ENCODE results near the gene SH2D4B.

The SH2D4B gene

DNA sequence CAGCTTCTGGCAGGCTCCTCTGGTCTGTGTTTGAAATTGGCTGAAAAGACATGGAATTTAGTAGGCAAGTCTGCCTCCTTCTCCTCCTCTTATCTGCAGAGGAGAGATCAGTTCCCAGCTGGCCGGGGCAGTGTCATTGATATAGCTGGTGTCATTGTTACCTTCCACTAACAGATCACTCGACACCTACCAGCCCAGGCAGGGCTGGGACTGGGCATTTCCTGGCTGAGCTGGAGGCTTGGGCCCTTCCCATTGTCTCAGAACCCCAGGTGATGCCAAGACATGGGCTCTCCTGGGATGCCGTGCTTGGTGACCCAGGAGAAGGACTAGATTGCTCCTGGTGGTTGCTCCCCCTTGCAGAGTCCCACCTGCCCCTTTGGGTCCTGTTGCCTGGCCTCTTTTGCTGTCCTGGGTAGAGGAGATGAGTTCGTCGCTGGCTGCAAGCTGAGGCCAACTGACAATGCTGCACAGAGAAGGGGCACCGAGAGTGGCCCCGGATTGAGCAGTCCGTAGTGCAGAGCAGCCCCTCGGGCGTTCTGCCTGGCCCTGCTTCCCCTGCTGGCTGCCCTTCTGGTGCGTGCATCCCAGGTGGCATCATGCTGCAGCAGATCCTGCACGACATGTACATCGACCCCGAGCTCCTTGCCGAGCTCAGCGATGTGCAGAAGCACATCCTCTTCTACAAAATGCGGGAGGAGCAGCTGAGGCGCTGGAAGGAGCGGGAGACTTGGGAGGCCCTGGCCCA lies at the start of gene SH2D4B:
Gene SH2D4B (plus strand): TSS at position 167 of the 745 bp plus-strand sequence. CDS start 430 bp downstream, at position 597.
- DNase-seq: no peak

DNA sequence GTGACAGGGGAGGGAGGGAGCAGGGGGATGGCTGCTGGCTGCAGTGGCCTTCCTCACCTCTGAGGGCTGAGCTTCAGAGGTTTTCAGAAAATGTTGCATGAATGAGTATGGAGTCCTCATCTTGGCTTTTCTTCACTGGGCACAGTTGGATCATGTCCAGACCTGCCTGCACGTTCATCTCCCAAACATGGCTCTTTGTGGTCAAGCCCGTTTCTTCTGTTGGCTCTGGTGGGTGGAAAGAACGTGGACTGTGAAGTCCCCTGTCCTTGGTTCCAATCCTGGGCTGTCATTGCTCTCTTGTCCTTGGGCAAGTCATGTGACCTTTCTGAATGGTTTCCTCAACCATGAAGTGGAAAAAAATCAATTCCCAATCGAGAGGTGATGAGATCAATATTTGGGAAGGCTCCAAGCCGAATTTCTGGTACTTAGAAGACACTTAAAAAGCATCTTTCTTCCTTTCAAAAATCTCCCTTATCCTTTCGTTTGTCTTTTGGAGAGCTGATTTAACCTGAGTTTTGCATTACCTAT lies 49.1 kb upstream of the SH2D4B start:
- no peak for DNase-seq

DNA sequence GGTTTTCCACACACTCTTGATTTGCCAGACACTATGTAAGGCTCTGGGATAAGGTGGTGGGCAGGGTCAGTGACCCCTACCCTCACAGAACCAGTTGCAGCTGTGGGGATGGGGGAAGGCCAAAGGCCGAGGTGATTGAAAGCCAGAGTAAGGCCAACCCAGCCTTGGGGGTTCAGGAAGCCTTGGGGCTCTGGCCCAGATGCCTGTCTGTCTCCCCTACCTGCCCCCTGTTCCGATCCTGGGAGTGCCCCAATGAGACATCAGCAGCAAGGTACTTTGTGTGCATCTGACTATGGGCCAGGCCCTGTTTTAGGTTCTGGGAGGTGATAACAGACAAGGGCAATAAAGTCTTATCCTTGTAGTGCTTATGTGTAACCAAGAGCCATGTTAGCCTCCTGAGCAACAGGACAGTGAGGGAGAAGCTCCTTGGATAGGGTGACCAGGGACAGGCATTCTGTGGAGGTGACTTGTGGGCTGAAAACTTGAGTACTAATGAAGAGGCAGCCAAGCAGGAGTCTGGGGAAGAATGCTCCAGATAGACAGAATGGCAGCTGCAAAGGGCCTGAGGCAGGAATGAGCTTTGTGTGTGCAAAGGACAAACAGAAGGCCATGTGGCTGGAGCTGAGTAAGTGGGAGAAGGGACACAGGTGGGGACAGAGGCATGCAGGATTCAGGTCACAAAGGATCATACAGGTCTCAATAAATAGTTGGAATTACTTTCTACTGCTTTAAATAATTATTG lies 48.2 kb upstream of the SH2D4B start:
- no peak for DNase-seq

DNA sequence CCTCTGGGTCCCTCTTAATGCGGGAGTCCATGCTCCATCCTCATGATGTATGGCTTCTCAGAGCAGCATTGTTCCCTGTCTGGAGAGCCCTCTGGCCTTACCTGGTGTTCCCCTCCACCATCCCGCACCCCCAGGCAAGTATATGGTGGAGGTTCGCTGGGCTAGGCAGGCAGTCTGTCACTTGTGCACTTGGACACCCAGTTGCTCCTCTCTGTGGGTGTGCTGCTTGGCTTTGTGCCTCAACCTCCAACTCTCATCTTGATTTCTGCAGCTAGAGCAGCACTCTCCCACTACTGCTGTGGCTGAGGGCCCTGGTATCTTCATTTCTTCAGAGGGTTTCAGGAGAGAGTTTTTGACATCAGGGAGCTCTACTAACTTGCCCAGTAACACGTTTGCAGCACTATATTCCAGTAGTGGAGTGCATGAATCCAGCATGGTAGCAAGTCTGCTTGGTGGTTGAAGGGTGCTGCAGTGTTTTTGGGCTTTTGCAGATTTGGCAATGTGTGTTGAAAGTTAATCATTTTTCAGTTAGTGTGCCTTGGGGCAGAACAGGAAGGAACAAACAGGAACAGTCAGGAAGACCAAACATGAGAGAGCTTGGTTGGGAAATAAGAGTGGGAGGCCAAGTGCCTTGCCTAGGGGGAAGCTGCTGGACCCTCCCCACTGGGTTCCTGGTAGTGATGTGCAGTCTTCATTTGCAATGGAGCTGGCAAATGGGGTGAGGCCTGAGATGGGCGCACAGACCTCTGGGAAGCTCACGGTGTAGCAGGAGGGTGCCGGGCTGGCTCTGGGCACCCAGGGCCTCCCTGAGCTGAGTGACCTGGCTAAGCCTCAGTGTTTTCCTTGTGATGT lies 46.2 kb upstream of the SH2D4B start:
- no peak for DNase-seq

DNA sequence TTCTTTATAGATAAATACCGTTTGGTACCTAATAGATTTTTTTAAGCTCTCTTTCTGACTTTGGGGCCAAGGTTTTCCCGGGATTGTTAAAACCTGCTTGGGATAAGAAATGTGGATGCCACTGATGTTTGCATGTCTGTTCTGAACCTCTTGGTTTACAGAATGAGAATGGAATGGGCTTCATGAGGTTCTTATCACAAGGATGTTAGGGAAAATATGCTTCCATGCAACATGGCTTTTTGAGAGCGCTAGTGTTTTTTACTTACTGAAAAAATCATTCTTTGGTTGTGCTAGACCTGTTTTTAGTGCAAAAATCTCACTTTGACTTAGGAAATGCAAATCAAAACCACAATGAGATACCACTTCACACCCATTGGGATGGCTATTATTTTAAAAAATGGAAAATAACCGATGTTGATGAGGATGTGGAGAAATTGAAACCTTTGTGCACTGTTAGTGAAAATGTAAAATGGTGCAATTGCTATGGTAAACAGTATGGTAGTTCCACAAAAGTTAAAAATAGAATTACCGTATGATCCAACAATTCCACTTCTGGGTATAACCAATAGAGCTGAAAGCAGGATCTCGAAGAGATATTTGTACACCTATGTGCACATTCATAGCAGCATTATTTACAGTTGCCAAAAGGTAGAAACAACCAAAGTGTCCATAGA lies 44.7 kb upstream of the SH2D4B start:
- DNase-seq: no peak

DNA sequence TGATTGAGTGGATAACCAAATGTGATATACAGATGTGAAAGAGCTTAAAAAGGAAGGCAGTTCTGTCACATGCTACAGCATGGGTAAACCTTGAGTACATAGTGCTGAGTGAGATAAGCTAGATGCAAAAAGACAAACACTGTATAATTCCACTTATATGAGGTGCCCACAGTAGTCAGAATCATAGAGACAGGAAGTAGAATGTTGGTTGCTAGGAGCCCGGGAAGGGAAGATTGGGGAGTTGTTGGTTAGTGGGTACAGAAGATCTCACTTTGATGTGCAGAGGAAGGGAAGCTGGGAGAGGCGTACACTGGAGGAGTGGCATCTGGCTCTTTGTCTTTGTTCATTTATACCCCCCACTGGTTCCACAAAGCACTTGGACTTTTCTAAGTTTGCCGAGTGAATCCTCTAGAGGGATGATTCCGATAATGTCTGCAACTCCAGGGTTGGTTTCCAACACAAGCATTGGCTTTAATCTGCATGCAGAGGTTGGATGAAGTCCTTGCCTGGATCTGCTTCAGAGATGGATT lies 44.1 kb upstream of the SH2D4B start:
- DNase-seq: peak; percentile 50

DNA sequence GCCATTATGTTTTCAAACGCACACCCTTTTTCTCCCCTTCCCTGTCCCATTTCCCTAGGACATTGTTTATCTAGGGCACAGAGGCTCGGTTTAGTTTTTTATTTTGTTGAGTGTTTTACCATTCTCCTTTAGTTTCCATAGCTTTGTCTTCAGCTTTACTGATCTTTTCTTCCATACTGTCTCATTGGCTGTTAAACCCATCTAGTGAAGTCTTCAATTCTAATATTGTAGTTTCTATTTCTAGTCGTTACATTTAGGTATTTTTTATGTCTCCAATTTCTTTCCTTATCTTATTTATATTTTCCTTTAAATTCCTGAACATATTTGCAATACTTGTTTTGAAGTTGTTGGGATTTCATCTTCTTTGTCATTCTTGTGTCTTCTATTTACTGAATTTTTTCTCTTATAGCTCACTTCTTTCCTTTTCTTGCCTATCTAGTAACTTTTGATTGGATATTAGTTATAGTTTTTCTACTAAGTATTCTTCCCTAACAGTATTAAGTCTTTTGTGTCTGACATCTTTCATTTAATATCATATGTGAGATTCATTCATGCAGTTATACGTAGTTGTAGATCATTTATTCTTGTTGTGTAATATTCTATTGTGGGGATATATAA lies 41.0 kb upstream of the SH2D4B start:
- DNase-seq: no peak

DNA sequence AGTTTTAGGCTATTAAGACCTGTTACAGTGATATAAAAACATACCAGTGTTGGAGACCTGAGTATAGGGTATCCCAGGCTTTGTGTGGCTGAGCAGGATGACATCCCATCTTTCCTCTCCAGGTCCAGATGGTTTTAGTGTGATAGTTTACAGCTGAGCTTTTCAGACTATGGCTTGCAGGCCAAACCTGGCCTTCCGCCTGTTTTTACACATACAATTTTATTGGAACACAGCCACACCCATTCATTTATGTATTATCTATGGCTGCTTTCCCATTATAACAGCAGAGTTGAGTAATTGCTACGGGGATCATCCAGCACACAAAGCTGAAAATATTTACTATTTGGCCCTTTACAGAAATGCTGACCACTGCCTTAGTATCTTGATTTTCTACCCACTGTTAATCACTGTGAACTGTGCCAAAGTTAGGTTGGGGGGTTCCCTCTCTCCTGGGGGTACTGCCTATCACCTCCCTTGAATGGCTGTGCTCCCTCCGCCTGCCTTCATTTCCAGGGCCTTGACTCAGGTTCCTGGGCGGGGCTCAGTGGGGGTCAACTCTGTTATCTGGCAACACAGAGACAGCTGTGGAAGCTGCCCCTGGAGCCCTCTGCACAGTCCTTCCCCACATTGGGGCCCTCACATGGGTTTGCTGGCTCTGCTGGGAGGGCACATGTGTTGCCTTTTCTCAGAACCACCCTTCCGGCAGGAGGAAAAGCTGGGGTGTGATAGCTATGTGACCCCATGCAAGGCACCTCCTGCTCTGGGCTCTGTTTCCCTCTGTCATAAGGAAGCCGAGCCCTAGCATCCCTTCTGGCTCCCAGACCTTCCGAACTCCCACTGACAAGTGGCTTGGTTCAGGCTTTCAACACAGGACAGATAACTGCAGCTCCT lies 40.3 kb upstream of the SH2D4B start:
- no peak for DNase-seq

DNA sequence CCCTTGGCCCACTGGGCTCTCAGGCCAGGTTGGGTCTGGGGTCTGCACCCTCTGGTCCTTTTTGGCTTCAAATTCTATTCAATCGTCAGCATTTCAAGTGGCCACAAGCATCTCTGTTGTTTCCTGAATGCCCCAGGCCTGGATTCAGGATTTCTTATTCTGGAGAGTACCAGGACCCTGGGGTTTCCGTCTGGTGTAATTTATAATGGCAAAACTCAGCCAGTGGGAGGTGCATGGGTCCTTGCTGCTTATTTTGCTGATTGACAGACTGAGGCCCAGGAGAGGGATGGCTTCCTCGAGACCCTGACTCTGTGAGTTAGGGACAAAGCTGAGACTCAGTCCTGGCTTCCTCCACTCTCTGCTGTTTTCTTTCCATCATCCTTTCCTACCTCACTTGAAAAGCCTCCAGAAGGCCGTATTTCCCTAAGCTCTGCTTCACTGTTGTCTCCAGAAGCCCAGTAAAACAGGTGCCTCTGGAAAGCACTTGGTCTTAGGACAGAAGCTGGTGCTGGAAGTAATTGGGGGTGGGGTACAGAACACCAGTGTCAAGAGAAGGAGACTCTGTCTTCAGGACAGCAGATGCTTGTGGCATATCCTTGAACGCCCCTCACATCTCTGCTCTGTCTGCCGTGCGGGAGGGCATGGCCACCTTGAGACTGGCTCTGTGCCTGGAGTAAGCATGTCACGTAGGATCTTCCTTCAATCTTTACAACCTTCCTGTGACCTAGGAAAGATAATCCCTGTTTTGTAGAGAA lies 39.4 kb upstream of the SH2D4B start:
- no peak for DNase-seq

DNA sequence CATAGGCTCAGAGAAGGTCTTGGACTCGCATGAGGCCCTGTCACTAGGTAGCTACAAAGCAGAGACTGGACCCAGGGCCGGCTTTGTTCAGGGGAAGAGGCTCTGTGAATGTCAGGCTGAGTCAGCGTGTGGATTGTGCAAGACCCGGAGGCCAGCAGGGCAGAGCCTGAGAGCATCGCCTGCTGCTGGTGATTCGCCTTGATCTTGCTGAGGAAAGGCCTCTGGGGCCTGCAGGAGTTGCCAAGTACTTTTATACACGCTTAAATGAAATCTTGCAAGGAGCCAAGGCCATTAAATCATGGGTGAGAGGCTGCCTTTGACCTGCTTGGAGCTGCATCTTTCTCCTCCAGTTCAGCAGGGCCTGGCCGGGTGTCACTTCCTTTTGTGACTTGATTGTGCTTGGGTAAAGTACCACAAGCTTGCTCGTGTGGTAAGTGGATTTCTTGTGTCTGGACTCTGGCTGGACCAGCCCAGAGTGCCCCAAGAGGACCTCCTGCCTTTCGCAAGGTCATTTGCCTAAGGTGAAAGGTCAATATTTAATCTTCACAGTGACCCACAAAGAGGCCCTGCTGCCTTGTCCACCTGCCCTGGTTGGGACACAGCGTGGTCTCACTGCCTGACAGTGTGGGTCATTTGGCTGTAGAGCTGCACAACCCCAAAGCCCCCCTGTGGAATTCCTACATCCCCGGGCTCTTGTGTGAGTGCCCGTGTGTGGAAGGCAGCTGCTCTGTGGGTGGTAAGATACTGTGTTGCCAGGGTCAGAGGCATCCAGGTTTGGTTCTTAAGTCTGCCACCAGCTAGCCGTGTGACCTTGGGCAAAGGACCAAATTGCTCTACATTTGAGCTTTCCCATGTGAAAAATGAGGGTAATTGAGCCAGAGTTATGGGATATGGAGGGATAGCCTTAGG lies 38.6 kb upstream of the SH2D4B start:
- peak; percentile 91 for DNase-seq

DNA sequence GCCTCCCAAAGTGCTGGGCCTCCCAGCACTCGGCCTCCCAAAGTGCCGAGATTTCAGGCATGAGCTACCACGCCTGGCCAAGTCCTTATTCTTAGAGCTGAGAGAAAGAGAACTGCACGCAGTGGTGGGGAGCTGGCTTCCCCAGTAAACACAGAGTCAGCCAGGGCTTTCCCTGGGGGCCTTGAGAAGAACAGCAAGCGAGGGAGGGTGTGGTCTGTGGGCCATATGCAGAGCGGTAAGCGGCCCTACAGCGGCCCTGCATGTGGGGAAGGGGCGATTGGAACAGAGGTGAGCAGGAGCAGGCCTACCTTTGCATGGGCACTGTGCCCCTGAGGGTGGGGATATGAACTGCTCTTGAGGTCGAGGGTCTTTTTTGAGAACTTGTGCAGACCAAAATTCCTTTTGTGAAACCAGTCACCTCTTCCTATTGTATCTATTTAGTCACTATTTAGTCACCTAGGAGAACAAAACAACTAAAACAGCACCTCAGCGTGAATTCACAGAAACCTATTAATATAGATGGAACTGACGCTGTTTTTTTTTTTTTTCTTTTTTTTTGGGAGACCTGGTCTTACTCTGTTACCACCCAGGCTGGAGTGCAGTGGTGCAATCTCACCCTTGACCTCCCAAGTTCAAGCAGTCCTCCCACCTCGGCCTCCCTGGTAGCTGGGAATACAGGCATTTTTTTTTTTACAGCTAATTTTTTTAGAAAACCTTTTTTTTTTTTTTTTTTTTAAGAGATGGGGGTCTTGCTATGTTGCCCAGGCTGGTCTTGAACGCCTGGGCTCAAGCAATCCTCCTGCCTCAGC lies 36.9 kb upstream of the SH2D4B start:
- no peak for DNase-seq

DNA sequence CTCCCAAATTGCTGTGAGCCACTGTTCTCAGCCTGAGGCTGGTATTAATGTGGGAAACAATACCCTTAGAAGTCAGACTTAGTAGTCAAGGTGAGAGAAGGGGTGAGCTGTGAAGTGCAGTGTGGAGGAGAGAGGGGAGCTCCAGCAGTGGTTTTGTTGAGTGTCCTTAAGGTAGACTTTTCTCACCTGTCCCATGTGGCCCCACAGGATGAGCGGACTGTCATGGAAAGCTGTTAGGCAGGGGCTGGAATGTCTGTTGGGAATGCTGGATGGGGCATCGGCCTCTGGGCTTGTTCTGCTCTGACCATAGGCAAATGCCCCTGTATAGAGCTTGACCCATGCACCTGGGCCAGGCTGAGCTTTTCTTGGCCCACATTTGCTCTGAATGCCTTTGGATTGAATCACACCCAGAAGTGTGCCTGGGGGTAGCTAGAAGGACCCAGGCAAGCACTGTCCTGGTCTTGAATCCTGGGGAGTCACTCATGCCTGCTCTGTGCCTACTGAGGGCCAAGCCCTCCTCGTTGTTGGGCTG lies 36.3 kb upstream of the SH2D4B start:
- DNase-seq: no peak

DNA sequence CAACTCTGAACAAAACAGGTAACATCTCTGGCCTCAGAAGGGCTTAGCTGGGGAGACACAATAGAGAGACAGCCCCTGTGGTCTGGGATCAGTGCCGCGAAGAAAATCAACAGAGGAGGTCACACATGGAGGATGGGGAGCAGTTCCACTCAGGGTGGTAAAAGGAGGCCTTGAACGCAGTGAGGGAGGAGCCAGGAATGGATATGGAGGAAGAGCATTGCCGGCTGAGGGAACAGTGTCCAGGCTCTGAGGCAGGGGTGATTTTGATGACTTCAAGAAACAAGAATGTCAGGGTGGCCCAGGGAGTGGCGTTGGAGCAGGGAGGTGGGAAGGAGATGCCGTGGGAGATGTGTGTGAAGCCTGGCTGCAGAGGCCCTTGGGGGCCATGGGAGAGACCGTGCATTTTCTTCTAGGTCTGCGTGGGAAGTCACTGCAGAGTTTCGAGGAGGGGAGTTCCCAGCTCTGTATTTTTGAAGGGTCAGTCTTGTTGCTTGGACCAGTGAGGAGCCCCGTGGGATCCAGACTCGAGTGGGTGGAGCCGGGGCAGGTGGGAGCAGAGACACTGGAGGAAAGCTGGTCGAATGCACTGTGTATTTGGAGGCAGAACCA lies 35.7 kb upstream of the SH2D4B start:
- no peak for DNase-seq

DNA sequence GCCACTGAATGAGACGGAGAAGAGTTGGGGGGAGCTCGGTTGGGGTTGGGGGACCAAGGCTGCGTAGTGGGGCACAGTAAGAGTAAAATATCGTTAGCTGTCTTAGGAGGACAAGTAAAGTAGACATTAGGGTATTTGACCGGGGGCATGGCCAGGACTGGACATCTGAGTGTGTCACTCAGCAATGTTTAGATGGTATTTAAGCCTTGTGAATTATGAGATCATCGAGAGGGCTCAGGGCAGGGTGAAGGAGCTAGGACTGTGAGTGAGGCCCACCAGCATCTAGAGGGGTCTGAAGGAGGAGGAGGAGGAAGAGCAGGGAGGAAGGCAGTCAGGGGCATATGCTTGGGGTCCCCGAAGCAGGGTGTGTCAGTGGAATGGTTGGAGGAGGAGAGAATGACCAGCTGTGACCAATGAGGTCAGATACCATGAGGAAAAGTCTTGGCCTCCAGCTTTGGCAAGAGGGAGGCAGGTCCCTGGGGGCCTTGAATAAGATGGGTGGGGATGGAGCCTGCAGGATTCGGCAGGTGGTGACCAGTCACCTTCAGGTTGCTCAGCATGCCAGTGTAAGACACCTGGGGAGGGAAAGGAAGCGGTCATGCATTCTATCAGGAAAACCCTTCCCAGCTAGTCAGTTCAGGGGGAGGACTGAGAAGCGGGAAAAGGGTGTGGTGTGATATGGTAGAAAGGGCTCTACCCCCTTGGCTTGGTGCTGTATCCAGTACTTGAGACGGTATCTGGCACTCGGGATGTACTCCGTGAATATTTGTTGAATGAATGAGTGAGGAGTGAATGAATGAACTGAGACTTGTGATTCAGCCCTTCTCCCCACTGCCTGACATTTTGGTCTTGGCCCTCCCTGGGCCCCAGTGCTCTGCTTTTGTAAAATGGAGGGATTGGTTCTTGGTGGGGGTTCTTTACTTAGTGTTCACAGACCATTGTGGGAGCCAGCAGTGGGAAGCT lies 34.8 kb upstream of the SH2D4B start:
- no peak for DNase-seq

DNA sequence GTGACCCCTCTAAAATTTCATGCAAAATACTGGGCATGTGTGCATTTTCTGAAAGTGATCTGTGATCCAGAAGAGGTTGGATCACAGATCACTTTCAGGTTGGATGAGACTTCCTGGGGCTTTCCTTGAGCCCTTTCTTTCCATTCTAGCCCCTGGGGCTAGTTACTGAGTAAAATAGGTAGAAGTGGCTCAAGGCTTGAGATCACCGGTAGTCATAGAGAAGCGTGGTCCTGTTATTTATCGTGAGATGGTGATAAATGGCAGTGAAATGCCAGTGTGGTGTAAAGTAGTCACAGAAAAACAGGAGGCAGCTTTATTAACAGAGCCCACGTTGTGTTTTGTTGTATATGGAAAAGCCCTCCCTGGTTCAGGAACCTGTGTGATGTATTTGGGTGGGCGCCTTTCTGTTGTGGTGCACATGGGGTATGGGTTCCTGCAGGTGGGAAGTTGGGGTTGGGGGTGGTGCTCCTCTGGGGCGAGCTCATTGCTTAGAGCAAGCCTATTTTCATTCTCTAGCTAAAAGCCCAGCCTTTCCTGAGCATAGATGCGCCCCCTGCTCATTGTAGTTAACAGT lies 34.0 kb upstream of the SH2D4B start:
- DNase-seq: no peak
